Measurements from ENCODE around the gene PTOV1. TPM values are rescaled to one million over a fixed set of nuclear protein-coding genes. Genes with fewer than 3 reads are reported as not detected.

Gene PTOV1
- total and polyA plus RNA-seq, 2 of the 8 experiments (the other 6 are each of a cell fraction or from before 2014, with no cell fraction given): 147 to 251 TPM

DNA sequence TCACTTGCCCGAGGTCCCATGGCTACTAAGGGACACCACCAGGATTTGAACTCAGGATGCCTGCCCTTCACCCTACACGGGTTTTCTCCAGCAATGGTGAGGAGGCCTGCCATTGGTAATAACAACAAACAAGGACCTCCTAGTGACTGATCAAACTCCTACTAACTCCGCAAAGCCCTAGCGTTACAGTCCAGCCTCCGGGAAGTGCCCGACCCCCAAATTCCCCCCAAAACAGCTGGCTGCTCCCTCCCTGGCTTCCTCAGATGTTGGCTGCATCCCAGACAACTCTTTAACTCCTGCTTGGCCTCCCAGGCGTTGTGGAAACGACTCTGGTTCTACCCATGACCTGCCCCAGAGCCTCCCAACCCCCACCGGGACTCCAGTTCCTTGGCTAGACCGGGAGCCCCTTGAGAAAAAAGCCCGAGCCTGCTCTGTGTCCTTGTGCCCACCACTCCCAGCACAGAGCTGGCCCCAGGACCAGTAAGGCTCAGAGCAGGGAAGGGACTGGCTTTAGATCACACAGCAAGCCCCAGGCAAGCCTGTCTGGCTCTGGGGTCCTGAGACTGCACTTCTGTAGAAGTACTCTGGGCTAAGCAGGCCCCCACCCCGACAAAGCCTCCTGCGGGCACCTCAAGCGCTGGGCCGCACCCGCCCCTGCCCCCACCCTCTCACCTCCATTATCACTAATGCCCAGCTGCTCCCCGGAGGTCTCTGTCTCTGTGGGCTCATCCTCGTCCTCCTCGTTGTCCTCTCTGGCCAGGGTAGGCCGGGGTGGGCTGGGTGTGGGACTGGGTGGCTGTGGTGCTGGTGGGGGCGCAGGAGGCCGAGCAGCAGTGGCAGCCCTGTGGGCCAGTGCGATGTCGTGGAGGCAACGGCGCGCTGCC lies 21.5 kb downstream of the PTOV1 start:
- DNase-seq (ENCODE audit: low read depth in 1 of 2, low spot score in 2 of 2): no peak
- Histone ChIP-seq H3K27ac (ENCODE audit: low read depth, low read length) (no peak overlapping the region), H2AFZ (ENCODE audit: low read length) (no peak overlapping the region), H2BK20ac (ENCODE audit: low read length) (no peak overlapping the region), H4K20me1 (replicated peaks in 1 of 2; ENCODE audit: control insufficient read depth in 1 of 2, insufficient read depth in 2 of 2, low read length in 2 of 2) (no peaks in the 10 kb centered on the region), H4K91ac (replicated peaks; ENCODE audit: insufficient read length, low read length) (no peak overlapping the region), H3K79me2 (ENCODE audit: control insufficient read depth in 1 of 2, insufficient read depth in 2 of 2, low read length in 2 of 2) (peaks cover 0 to 18% of the 10 kb centered on the region in 2 experiments; a peak in 2 of 4 replicates), H2BK15ac (ENCODE audit: low read length) (no peak overlapping the region), H3K27me3 (replicated peaks in 1 of 4; ENCODE audit: control insufficient read depth in 3 of 4, extremely low read depth in 1 of 4, insufficient read depth in 3 of 4, low read length in 3 of 4) (no peaks in the 10 kb centered on the region), H4K8ac (ENCODE audit: extremely low read depth, insufficient read depth, low read length) (no peak overlapping the region), H3K4me3 (ENCODE audit: extremely low read depth in 1 of 4, insufficient read depth in 2 of 4, low read depth in 3 of 4, low read length in 4 of 4) (no peak overlapping the region), H3K4ac (replicated peaks; ENCODE audit: insufficient read length, low read depth, low read length) (no peak overlapping the region), H2BK12ac (ENCODE audit: low read depth, low read length) (no peak overlapping the region), H3K36me3 (ENCODE audit: control insufficient read depth in 2 of 4, insufficient read depth in 4 of 4, low read length in 3 of 4) (no peaks in the 10 kb centered on the region; a peak in 1 of 8 replicates), H2BK120ac (replicated peaks; ENCODE audit: low read depth, low read length) (no peak overlapping the region), H2BK5ac (ENCODE audit: low read depth, low read length) (no peak overlapping the region), H3K23ac (ENCODE audit: insufficient read length) (no peak overlapping the region), H4K5ac (ENCODE audit: insufficient read length, low read depth, low read length) (no peak overlapping the region), H3K4me1 (replicated peaks in 1 of 4; ENCODE audit: control insufficient read depth in 3 of 4, insufficient read depth in 4 of 4, low read length in 3 of 4) (peaks cover 0 to 8% (median 6%) of the 10 kb centered on the region in 4 experiments; a peak in 5 of 7 replicates), H3K79me1 (ENCODE audit: low read depth, low read length) (peaks cover 12% of the 10 kb centered on the region), H3K9me3 (ENCODE audit: insufficient read depth in 2 of 2, low read depth in 1 of 2, low read length in 1 of 2) (no peaks in the 10 kb centered on the region), H3K23me2 (ENCODE audit: low read depth, low read length) (peaks cover 18% of the 10 kb centered on the region), H3K14ac (ENCODE audit: insufficient read length) (no peak overlapping the region), H3K56ac (replicated peaks; ENCODE audit: insufficient read length, low read depth, low read length) (no peak overlapping the region), H3K18ac (ENCODE audit: extremely low read depth, low read length) (no peak overlapping the region), H3K4me2 (ENCODE audit: insufficient read depth in 1 of 2, low read depth in 2 of 2, low read length in 2 of 2) (no peak overlapping the region), H3K9ac (replicated peaks in 1 of 4; ENCODE audit: extremely low read depth in 1 of 4, low read depth in 3 of 4, low read length in 3 of 4) (no peak overlapping the region), H2AK5ac (ENCODE audit: low read depth, low read length) (no peak overlapping the region)
- CTCF ChIA-PET (ENCODE audit: partially characterized antibody): interaction anchor here (1.3 kb wide), 1 partner anchor 80 kb away, joined by 3 read pairs; no protein-coding TSS in a partner anchor
- POLR2A ChIA-PET (ENCODE audit: partially characterized antibody): interaction anchor here (1.0 to 12.4 kb wide), 4 partner anchors 9 to 19 kb away, joined by 3 to 247 read pairs (median 5); partner anchors contain the start of gene PTOV1
- no peak for FAIRE-seq
- 87% methylated on average over 14 of the region's 27 CpGs; no CpG with 5 or more reads in 1 of the 2 experiments for WGBS, 2 experiments (ENCODE audit: extremely low coverage in 1 of 2, insufficient coverage in 1 of 2, insufficient read length in 1 of 2, insufficient replicate concordance in 2 of 2, low coverage in 1 of 2, low lambda C conversion rate in 2 of 2, missing lambda C conversion rate in 1 of 2)
- no peak for TF ChIP-seq CBX8 (IDR thresholded peaks at IDR 0.05; ENCODE audit: borderline replicate concordance, low read depth, low read length)

All from H1 (cell line).